Muscle of arm (tissue), 12 donors: Measurements from ENCODE around the gene XPO4. TPM values are rescaled to one million over a fixed set of nuclear protein-coding genes. Genes with fewer than 3 reads are reported as not detected.
"Not testable (repeated sequence)": the region's sequence is repeated elsewhere in the genome, so short reads cannot be mapped to it uniquely, and the experiment has no call there.

Source experiments
- DNase-seq: peaks from one replicate; pipeline ENCODE4 v3.0.0-alpha.2; 2013
- polyA plus RNA-seq, 12 donors: library from polyadenylated mRNA; unstranded; fragments of 120-200 nt; gene quantifications; one replicate each; pipeline ENCODE4 v1.2.1, GENCODE V29; 2013; ENCODE audit not compliant: insufficient read length in 12 of 12

The XPO4 gene
- polyA plus RNA-seq, 12 donors, result 18.0 to 61.6 (median 30.9) TPM; not detected in 1

DNA sequence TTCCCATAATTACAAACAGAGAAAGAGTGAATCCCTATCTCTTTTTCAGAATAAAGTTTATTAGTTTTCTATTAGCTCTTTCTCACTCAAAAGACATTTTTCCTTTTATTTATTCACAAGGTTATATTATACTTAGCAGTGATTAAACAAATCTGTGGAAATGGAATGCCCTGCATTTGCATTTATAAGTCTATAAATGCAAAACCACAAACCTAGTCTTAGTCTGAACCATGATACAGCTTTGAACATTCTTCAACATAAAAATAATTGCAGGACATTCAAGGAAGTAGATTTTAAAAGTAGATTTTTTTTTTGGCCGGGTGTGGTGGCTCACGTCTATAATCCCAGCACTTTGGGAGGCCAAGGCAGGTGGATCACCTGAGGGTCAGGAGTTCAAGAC, 8.3 kb downstream of the XPO4 start:
- DNase-seq, result no peak

DNA sequence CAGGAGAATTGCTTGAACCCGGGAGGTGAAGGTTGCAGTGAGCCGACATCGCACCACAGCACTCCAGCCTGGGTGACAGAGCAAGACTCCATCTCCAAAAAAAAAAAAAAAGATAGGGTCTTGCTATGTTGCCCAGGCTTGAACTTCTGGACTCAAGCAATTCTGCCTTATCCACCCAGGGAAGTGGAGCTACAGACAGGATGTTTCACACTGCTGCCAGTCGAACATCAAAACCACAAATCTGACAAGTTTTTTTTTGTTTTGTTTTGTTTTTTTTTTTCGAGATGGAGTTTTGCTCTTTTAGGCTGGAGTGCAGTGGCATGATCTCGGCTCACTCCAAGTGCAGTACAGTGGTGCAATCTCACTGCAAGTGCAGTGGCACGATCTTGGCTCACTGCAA, 10.8 kb downstream of the XPO4 start:
- no peak for DNase-seq

DNA sequence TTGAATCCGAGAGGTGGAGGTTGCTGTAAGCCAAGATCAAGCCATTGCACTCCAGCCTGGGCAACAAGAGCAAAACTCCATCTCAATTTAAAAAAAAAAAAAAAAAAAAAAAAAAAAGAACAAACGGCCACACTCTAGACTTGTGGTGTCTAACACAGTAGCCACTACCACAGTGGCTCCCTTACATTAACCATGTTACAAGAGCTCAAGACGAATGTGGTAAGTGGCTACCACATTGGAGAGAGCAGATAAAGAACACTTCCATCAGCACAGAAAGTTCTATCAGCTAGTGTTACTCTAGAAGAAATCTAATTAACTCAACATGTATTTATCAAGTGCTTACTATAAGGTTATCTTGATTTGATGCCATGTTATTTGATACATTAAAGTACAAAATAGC, 11.5 kb downstream of the XPO4 start:
- no peak for DNase-seq

DNA sequence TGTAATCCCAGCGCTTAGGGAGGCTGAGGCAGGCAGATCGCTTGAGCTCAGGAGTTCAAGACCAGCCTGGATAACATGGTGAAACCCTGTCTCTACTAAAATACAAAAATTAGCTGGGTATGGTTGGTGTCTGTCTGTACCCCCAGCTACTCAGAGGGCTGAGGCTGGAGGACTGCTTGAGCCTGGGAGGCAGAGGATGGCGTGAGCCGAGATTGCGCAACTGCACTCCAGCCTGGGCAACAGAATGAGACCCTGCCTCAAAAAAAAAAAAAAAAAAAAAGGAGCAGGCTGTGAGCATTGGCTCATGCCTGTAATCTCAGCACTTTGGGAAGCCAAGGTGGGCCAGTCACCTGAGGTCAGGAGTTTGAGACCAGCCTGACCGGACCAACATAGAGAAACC, 12.0 kb downstream of the XPO4 start:
- not testable (repeated sequence) for DNase-seq

DNA sequence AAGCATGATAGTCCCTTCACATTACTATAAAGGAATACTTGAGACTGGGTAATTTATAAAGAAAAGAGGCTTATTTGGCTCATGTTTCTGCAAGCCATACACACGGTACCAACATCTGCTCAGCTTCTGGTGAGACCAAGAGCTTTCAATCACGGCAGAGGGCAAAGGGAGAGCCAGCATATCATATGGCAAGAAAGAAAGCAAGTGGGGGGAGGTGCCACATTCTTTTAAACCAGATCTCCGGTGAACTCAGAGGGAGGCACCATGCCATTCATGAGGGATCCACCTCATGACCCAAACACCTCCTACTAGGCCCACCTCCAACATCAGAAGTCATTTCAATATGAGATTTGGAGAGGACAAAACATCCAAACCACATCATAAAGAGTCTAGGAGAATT, 20.3 kb downstream of the XPO4 start:
- DNase-seq, result no peak

DNA sequence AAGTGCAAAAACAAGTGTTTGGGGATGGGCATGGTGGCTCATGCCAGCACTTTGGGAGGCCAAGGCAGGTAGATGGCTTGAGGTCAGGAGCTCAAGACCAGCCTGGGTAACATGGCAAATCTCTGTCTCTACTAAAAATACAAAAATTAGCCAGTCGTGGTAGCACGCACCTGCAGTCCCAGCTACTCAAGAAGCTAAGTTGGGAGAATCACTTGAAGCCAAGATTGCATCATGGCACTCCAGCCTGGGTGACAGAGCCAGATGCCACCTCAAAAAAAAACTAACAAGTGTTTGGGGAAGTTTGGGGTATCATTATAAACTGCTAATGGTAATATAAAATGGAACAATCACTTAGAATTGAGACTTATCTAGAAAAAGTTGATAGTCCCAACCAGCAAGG, 24.6 kb downstream of the XPO4 start:
- no peak for DNase-seq

DNA sequence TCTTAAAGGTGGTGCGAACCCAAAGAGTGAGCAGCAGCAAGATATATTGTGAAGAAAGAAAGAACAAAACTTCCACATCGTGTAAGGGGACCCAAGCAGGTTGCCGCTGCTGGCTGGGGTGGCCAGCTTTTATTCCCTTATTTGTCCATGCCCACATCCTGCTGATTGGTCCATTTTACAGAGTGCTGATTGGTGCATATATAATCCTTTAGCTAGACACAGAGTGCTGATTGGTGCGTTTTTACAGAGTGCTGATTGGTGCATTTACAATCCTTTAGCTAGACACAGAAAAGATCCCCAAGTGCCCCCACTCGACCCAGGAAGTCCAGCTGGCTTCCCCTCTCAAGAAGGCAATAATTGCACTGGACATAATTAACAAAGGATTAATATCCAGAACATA, 25.7 kb downstream of the XPO4 start:
- DNase-seq, result not testable (repeated sequence)

DNA sequence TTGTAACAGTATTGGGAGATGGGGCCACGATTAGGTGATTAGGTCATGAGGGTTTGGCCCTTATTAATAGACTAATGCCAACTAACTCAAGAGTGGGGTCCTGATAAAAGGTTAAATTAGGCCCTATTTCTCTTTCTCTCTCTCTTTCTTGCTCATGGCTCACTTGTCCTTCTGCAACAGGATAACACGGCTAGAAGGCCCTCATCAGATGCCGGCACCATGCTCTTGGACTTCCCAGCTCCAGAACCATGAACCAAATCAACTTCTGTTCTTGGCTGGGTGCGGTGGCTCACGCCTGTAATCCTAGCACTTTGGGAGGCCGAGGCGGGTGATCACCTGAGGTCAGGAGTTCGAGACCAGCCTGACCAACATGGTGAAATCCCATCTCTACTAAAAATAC, 28.1 kb downstream of the XPO4 start:
- DNase-seq, result not testable (repeated sequence)

DNA sequence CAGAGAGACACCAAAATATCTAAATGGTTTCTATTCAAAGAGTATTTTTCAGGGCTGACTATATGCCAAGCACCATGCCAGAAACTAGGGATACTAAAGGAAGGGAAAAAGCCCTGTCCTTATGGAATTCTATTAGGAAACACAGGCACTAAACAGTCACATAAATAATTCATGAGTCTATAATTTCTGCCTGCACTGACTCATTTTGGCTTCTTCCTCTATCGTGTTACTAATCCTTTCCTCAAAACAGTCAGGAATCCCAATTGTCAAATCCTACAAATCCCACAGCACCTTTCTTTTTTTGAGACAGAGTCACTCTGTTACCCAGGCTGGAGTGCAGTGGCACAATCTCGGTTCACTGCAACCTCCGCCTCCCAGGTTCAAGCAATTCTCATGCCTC, 29.2 kb downstream of the XPO4 start:
- DNase-seq, result no peak

DNA sequence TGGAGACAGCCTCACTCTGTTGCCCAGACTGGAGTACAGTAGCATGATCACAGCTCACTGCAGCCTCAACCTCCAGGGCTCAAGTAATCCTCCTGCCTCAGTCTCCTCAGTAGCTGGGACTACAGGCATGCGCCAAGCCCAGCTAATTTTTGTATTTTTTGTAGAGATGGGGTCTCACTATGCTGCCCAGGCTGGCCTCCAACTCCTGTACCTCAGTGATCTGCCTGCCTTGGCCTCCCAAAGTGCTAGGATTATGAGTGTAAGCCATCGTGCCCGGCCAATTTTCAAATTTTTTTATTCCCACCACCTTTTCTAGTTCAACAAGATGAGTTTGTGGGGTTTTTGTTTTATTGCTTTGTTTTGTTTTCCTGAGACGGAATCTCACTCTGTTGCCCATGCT, 31.7 kb downstream of the XPO4 start:
- no peak for DNase-seq

DNA sequence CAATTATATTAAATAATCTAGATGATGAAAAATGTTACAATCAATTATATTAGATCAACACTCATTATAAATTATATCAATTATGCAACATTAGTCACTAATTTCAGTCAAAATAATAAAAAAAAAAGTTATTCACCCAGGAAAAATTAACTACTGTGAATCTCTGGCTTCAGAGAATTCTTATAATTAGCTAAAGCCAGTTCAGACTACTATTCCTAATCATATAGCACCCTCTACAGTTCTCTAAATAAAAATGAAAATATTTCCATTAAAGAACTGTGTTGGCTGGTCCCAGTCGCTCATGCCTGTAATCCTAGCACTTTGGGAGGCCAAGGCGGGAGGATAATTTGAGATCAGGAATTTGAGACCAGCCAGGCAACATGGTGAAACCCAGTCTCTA, 33.0 kb downstream of the XPO4 start:
- DNase-seq, result peak; percentile 2

DNA sequence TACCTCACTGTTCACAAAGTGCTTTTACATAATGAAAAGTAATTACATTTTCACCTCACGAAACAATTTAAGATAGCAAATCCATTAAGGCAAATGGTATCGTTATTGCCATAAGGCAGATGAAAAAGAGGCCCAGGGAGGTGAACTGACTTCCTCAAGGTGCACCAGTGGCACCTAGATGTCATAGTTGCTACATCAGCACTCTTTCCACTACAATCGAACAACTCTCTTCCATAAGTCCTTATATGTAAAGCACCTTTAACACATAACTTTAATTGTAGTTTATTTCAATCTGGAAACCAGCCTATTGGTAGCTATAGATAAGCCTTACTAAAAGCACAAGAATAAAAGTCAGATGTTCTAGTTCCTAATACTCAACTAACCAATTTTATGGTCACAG, 35.1 kb downstream of the XPO4 start:
- DNase-seq, result no peak

DNA sequence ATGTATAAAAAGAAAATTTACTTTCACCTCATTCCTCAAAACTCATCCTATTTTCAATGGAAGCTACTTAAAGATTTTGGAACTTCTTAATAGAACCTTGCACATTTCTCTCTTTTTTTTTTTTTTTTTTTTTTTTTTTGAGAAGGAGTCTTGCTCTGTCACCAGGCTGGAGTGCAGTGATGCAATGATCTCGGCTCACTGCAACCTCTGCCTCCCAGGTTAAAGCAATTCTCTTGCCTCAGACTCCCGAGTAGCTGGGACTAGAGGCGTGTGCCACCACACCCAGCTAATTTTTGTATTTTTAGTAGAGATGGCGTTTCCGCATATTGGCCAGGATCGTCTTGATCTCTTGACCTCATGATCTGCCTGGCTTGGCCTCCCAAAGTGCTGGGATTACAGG, 40.9 kb downstream of the XPO4 start:
- not testable (repeated sequence) for DNase-seq

DNA sequence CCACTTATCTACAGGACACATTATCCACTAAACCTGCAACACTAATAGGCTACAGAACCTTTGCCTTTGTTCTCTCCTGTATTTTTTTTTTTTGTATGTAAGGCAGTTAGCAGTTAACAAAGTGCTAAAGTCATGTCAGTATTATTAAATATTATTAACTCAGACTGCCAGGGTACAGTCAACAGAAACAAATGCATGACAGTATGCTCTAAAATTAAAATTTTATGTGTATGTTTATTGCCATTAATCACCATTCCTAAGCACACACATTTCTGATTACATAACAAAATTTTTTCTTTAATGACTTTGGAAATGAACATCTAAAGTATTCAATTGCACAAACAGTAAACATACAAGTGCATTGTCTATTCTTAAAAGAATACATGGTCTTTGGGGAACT, 41.7 kb downstream of the XPO4 start:
- no peak for DNase-seq

DNA sequence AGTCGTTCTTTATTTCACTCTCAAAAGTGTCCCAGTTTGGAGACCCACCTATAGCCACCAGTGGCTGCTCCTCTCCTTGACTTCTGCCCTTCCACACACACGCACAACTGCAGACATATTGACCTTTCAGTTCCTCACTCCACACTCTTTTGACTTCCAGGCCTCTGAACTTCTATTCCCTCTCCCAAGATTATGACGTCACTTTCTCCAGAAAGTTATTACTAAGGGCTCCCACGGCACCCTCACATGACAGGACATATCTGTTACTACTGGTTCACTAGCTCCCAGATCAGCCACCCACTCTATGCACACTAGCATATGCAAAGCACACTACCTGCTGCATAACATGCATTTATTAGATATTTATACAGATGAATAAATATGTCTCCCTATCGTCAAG, 45.9 kb downstream of the XPO4 start:
- DNase-seq, result no peak

DNA sequence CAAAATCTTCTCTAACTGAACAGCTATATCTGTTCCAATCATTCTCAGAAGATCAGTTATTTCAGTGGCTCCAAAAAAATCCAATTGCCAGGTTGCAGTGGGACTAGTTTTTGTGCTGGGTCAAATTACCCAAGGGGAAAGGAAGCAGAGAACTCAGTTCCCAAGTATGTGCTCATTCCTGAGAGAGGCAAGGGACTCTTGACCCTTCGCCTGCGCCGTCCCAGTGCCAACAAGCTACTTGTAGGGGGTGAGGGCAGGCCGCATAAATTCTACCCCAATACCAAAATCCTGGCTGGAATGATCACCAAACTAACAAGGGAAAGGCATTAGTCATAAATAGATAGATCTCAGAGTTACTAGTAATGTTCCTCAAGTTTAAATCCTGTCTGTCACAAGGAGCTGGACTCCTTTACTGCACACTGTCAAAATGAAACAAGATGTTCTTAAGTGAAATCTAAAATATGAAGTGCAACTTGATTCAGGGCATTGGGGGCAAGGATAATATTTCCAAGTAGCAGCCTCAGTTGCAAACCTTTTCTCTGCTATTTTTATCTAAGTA, 50.6 kb downstream of the XPO4 start:
- DNase-seq, result no peak

DNA sequence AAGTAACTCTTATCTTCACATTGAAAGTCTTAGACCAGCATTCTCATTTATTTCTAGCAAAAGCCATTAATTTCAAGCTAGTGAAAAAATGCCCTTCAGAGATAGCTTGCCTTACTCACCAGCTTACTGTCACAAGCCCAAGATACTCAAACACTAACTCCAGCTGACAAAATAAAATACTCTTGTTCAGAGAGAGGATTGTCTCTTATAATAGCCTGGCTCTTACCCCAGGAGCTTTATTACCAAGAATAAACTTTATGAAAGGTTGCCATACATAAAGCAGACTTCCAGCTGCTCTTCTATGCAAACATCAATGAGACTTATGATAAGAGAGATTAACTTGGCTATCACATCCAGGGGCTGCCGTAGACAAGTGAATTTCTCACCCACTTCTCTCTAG, 53.6 kb downstream of the XPO4 start:
- DNase-seq, result no peak

DNA sequence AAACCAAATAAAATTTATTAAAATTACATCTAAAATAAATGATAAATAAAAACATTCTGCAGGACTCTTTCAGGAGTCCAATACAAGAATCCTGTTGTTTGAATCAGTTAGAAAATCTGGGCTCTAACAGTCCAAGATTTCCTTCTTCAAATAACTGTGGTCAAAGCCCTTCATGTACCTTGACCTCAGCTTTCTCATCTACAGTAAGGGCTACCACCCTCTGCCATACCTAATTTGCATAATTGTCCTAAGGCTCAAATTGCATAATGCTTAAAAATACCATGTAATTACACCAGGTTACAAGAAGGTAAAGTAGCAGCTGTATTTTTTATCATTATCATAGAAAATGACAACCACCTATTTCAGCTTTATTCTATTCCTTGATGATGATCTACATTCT, 54.3 kb downstream of the XPO4 start:
- no peak for DNase-seq

DNA sequence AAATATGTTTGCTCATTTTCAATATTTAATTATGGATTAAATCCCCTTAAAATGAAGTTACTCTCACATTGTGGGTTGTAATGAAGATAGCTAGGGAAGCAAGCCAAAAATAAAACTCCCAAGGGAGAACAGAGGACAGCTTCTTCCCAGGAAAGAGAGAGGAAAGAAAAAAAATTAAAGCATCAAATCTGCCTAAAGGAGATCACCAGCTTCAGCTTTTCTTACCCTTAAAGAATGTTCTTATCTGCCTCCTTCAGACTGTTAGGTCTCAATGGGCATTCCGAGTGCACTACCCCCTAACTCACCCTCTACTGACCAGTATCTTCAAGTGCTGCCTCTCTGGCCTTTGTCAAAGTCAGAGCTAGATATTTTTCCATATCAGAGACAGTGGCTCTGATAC, 55.2 kb downstream of the XPO4 start:
- DNase-seq, result no peak

DNA sequence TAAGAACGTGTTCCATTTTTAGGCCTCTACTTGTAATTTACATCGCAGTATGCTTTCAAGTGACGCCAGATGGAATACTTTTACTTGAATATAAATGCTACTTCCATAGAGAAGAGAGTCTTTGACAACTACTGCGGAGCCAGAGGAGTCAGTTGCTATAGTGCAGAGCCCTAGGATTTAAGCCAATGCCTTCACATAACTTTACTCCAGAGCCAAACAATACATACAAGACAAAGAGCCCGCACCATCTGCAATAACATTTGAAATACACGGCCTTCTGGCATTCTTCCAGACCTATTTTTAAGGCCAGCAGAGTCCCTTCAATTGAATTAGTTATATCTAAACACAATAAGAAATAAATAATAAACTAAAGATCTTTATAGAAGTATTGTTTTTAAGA, 59.4 kb downstream of the XPO4 start:
- DNase-seq, result peak; percentile 74

DNA sequence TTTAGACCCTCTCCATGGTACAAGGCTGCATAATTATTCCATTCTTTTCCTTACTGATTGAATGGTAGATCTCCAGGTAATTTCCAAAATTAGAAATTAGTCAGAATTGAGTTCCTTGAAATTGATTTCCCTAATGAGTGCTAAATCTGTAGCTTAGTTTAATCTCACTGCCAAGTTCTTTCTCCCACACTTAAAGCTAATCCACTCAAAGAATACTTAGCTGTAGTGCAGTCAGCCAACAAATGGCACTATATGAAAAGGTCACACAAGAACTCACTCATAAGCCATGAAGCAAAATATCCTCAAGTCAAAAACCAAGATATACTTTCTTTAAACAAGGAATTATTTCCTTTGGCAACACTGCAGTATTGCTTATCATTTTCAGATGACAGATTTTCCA, 62.0 kb downstream of the XPO4 start:
- DNase-seq, result no peak

DNA sequence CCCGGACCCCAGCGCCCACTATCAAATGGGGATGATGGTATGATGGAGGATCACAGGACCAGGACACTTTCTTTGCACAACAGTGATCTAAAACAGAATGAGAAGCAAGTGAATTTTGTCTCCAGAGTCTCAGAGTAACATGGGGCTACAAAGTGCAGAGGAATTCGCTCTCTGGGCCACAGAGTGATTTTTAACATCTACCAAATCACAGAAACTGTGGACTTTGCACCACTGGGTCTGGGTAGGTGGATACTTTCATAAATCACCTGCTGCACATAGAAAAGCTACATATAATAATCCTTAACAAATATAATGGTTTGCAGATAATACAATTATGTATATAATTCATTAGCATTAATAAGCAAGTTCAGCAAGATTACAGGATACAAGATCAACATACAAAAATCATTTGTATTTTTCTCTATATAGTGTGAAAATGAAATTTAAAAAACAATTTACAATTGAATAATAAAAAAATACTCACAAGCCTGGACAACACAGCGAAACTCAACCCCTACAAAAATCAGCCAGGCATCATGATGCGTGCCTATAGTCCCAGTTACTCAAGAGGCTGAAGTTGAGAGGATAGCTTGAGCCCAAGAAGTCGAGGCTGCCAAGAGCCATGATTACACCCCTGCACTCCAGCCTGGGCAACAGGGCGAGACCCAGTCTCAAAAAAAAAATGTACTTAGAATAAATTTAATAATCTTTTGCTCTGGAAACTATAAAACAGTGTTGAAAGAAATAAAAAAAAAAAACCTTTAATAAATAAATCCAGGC, 68.5 kb downstream of the XPO4 start:
- no peak for DNase-seq

DNA sequence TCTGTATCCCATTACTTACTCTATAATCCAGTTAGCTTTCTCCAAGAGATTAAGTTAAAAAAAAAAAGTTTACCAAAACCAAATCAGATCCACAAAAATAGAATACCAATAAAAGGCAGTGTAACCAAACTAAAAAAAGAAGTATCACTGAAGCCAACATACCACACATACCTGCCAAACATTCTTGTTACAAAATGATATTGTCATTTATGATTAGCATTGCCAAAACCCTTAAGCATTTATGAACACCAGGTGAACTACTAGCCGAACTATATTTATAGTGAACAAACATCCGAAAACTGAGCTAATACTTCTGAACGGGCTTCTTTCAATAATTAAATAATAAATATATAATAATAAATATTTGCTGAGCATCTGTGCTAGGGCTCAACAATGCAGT, 69.7 kb downstream of the XPO4 start:
- no peak for DNase-seq

DNA sequence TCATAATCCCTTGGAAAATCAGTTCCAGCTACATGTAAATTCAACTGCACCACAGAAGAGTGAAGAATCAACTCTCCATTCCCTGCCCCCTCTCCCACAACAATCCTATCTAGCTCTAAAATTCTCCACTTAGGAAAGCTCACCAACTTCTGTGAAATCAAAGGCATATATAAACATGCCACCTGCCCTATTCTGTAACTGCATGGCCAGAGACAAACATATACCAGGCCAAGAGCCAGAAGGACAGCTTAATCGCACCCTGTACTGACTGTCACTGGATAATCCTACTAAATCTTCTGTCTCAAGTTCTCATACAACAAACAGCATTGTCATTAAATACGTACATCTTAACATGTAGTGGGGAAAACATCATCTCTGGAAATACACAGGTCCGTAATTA, 70.6 kb downstream of the XPO4 start:
- DNase-seq, result no peak
